ENCODE measurements around the gene PLEKHH3. TPM values are rescaled to one million over a fixed set of nuclear protein-coding genes. Genes with fewer than 3 reads are reported as not detected.
A peak's percentile ranks its signal among the peaks of the same experiment; 100 is the strongest.
"Not testable (repeated sequence)": the region's sequence is repeated elsewhere in the genome, so short reads cannot be mapped to it uniquely, and the experiment has no call there.

The PLEKHH3 gene
- total RNA-seq, 6 experiments from 2014 or later, result 16.4 to 22.4 (median 19.1) TPM

DNA sequence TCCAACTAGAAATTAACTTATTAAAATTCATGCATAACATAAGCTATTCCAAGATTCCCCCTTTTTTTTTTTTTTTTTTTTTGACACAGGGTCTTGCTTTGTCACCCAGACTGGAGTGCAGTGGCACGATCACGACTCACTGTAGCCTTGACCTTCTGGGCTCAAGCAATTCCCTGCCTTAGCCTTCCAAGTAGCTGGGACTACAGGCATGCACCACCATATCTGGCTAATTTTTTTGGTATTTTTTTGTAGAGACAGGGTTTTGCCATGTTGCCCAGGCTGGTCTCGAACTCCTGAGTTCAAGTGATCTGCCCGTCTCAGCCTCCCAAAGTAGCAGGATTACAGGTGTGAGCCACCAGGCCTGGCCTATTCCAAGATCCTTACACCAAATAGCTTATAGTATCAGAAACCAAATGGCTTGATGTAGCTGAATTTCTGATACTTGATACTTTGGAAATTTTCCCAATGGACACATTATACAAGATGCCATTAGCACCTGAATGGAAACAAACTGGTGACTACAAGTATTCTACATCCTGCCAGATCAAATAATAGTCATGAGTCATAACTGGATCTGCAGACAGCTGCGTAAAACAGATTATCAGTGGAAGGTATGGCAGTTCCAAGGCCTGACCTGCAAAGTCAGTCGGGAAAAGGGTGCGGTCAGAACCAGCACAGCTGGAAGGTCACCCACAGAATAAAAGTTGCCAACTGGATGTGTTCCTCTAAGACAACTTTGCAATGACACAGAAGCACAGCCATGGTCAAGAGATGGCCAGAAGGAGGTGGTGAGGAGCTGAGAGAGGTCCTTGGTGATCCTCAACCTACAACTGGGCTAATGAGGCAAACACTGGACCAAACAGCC is 52.8 kb downstream of the PLEKHH3 start:
- no peaks in the 10 kb centered on the region for H3K9me3 Mint-ChIP-seq
- TF ChIP-seq CTCF (IDR thresholded peaks at IDR 0.05), result no peak
- DNase-seq, result no peak
- peaks cover 9% of the 10 kb centered on the region for H3K27me3 Mint-ChIP-seq (ENCODE audit: insufficient read depth)
- H3K36me3 Mint-ChIP-seq (ENCODE audit: low read depth), result no peaks in the 10 kb centered on the region
- H3K4me1 Mint-ChIP-seq (ENCODE audit: low read depth), result no peaks in the 10 kb centered on the region
- no peak overlapping the region for H3K27ac Mint-ChIP-seq
- H3K4me3 Mint-ChIP-seq, result no peak overlapping the region

DNA sequence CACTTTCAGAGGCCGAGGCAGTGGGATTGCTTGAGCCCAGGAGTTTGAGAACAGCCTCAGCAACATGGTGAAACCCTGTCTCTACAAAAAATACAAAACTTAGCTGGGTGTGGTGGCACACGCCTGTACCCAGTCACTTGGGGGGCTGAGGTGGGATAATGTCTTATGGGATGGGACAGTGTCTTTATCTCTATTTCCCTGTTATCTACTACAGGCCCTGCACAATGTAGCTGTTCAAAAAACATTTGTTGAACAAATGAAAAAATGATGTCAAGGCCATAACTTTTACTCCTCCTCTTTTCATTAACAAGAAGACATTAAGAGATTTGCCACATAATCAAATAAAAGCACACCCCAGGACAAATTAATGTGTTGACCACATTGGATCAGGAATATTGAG is 53.5 kb downstream of the PLEKHH3 start:
- Mint-ChIP-seq H3K36me3 (ENCODE audit: low read depth) (no peaks in the 10 kb centered on the region), H3K27ac (no peak overlapping the region), H3K4me3 (no peak overlapping the region), H3K9me3 (no peaks in the 10 kb centered on the region), H3K4me1 (ENCODE audit: low read depth) (peaks cover 6% of the 10 kb centered on the region; the same call in 1 of the 2 replicates), H3K27me3 (ENCODE audit: insufficient read depth) (peaks cover 9% of the 10 kb centered on the region)
- no peak for DNase-seq
- no peak for TF ChIP-seq CTCF (IDR thresholded peaks at IDR 0.05)

- not testable (repeated sequence) for H3K27ac Mint-ChIP-seq
- peaks cover 12% of the 10 kb centered on the region; the same call in 1 of the 2 replicates for H3K4me1 Mint-ChIP-seq (ENCODE audit: low read depth)
These were observed 54.8 kb downstream of the PLEKHH3 start for GRCh38 chr17:42621987-42622386.

DNA sequence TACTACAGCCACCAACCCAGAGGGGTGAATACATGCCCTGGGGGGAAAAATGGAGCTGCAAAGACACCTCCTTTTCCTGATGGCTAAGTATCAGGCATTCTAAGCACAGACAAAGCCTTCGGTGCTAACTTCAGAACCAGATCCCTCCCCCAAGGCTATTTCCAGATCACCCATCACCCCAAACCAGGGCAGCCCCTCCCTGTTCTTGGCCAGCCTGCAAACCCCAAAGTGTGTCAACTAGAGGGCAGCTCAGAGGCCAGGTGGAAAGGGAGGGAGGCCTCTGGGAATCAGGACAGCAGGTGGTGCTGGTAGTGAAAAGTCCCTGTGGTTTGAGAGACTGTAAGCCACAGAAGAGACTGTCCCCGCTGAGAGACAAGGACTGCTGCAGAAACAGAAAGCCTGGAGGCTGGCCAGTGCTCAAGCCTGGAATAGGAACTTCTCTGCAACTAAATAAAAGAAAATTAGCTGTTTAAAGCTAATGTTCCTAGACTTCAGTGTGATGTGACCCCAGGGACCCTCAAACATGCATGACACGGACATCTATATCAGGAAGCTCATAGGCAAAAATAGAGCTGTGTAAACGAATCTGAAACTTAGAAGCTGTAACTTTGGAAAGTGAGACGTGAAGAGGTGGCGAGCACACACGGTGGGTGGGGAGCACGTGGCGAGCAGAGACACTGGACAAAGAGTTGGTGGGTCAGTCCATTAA is 58.2 kb downstream of the PLEKHH3 start:
- H3K9me3 Mint-ChIP-seq, result no peaks in the 10 kb centered on the region
- H3K27me3 Mint-ChIP-seq (ENCODE audit: insufficient read depth), result peaks cover 1% of the 10 kb centered on the region
- peaks cover 12% of the 10 kb centered on the region; the same call in 1 of the 2 replicates for H3K4me1 Mint-ChIP-seq (ENCODE audit: low read depth)
- peak; percentile 21 for DNase-seq
- H3K36me3 Mint-ChIP-seq (ENCODE audit: low read depth), result peaks cover 13% of the 10 kb centered on the region
- H3K4me3 Mint-ChIP-seq, result no peak overlapping the region
- H3K27ac Mint-ChIP-seq, result no peak overlapping the region
- TF ChIP-seq CTCF (IDR thresholded peaks at IDR 0.05), result peak; percentile 41; the same call in 1 of the 2 replicates

More at GRCh38 chr17:42621987-42622386, 54.8 kb downstream of the PLEKHH3 start:
- H3K27me3 Mint-ChIP-seq (ENCODE audit: insufficient read depth); H3K4me3 Mint-ChIP-seq; H3K9me3 Mint-ChIP-seq; H3K36me3 Mint-ChIP-seq (ENCODE audit: low read depth); DNase-seq: not testable (repeated sequence)

GRCh38 chr17:42617956-42618431 is 58.8 kb downstream of the PLEKHH3 start:
- Mint-ChIP-seq H3K27me3 (ENCODE audit: insufficient read depth) (peaks cover 1% of the 10 kb centered on the region), H3K4me3 (no peak overlapping the region), H3K36me3 (ENCODE audit: low read depth) (peaks cover 15% of the 10 kb centered on the region), H3K4me1 (ENCODE audit: low read depth) (peaks cover 12% of the 10 kb centered on the region; the same call in 1 of the 2 replicates), H3K9me3 (no peaks in the 10 kb centered on the region), H3K27ac (no peak overlapping the region)
- no peak for DNase-seq
- TF ChIP-seq CTCF (IDR thresholded peaks at IDR 0.05), result no peak

Small RNA genes lying within 50 kb of the gene (microRNA-seq; reads per million reads assigned to microRNA genes)
- gene MIR6780A, result 3.9 reads per million

Other genes starting within 250 kb of the PLEKHH3 start
- gene ATP6V0A1, start 218.1 kb downstream of the PLEKHH3 start, total RNA-seq (2021; fragmentation: NEBNext Ultra II Directional; extraction: Animal tissue kit (Norgen Biotek cat#: 25700)), result 10 to 100 TPM; 29.6 to 56.7 (median 37.1) TPM
- gene NAGLU, start 140.8 kb downstream of the PLEKHH3 start, total RNA-seq (2021; fragmentation: NEBNext Ultra II Directional; extraction: Animal tissue kit (Norgen Biotek cat#: 25700)), result 10 to 100 TPM; 38.7 to 43.1 (median 39.9) TPM
- 1 to 10 TPM in 4 of 6 experiments, under 1 TPM in 2; 0.66 to 1.5 (median 1.1) TPM for gene HSD17B1, start 124.1 kb downstream of the PLEKHH3 start, total RNA-seq (2021; fragmentation: NEBNext Ultra II Directional; extraction: Animal tissue kit (Norgen Biotek cat#: 25700))
- 10 to 100 TPM; 64.6 to 77.6 (median 71.1) TPM for gene COASY, start 114.8 kb downstream of the PLEKHH3 start, total RNA-seq (2021; fragmentation: NEBNext Ultra II Directional; extraction: Animal tissue kit (Norgen Biotek cat#: 25700))
- gene MLX, start 109.9 kb downstream of the PLEKHH3 start, total RNA-seq (2021; fragmentation: NEBNext Ultra II Directional; extraction: Animal tissue kit (Norgen Biotek cat#: 25700)), result 10 to 100 TPM; 40.7 to 48.3 (median 47.0) TPM
- 10 to 100 TPM in 5 of 6 experiments, 1 to 10 TPM in 1; 7.3 to 18.2 (median 16.0) TPM for gene PSMC3IP, start 99.3 kb downstream of the PLEKHH3 start, total RNA-seq (2021; fragmentation: NEBNext Ultra II Directional; extraction: Animal tissue kit (Norgen Biotek cat#: 25700))
- 10 to 100 TPM; 42.5 to 61.1 (median 48.9) TPM for gene RETREG3, start 67.6 kb downstream of the PLEKHH3 start, total RNA-seq (2021; fragmentation: NEBNext Ultra II Directional; extraction: Animal tissue kit (Norgen Biotek cat#: 25700))
- gene TUBG1, start 67.3 kb downstream of the PLEKHH3 start, total RNA-seq (2021; fragmentation: NEBNext Ultra II Directional; extraction: Animal tissue kit (Norgen Biotek cat#: 25700)), result 100 to 1,000 TPM in 5 of 6 experiments, 10 to 100 TPM in 1; 85.5 to 127 (median 112) TPM
- 10 to 100 TPM; 15.2 to 17.3 (median 16.9) TPM for gene TUBG2, start 17.7 kb downstream of the PLEKHH3 start, total RNA-seq (2021; fragmentation: NEBNext Ultra II Directional; extraction: Animal tissue kit (Norgen Biotek cat#: 25700))
- gene CCR10, start 4.8 kb upstream of the PLEKHH3 start, total RNA-seq (2021; fragmentation: NEBNext Ultra II Directional; extraction: Animal tissue kit (Norgen Biotek cat#: 25700)), result 1 to 10 TPM; 1.7 to 2.9 (median 2.2) TPM
- 10 to 100 TPM; 26.0 to 43.7 (median 37.7) TPM for gene CNTNAP1, start 5.5 kb upstream of the PLEKHH3 start, total RNA-seq (2021; fragmentation: NEBNext Ultra II Directional; extraction: Animal tissue kit (Norgen Biotek cat#: 25700))
- 10 to 100 TPM; 18.3 to 21.2 (median 19.2) TPM for gene EZH1, start 68.0 kb upstream of the PLEKHH3 start, total RNA-seq (2021; fragmentation: NEBNext Ultra II Directional; extraction: Animal tissue kit (Norgen Biotek cat#: 25700))
- 1 to 10 TPM in 3 of 6 experiments, under 1 TPM in 3; 0.40 to 1.3 (median 0.80) TPM for gene RAMP2, start 84.2 kb upstream of the PLEKHH3 start, total RNA-seq (2021; fragmentation: NEBNext Ultra II Directional; extraction: Animal tissue kit (Norgen Biotek cat#: 25700))
- gene VPS25, start 96.5 kb upstream of the PLEKHH3 start, total RNA-seq (2021; fragmentation: NEBNext Ultra II Directional; extraction: Animal tissue kit (Norgen Biotek cat#: 25700)), result 10 to 100 TPM; 79.3 to 94.5 (median 90.5) TPM
- gene WNK4, start 103.6 kb upstream of the PLEKHH3 start, total RNA-seq (2021; fragmentation: NEBNext Ultra II Directional; extraction: Animal tissue kit (Norgen Biotek cat#: 25700)), result 10 to 100 TPM; 22.2 to 33.0 (median 24.3) TPM
- 10 to 100 TPM; 52.8 to 67.3 (median 61.1) TPM for gene COA3, start 121.7 kb upstream of the PLEKHH3 start, total RNA-seq (2021; fragmentation: NEBNext Ultra II Directional; extraction: Animal tissue kit (Norgen Biotek cat#: 25700))
- gene CNTD1, start 121.9 kb upstream of the PLEKHH3 start, total RNA-seq (2021; fragmentation: NEBNext Ultra II Directional; extraction: Animal tissue kit (Norgen Biotek cat#: 25700)), result under 1 TPM in 1 of 6 experiments, not detected in 5; 0.19 TPM
- gene BECN1, start 147.3 kb upstream of the PLEKHH3 start, total RNA-seq (2021; fragmentation: NEBNext Ultra II Directional; extraction: Animal tissue kit (Norgen Biotek cat#: 25700)), result 100 to 1,000 TPM in 3 of 6 experiments, 10 to 100 TPM in 3; 95.6 to 113 (median 99.9) TPM
- gene PSME3, start 156.4 kb upstream of the PLEKHH3 start, total RNA-seq (2021; fragmentation: NEBNext Ultra II Directional; extraction: Animal tissue kit (Norgen Biotek cat#: 25700)), result 100 to 1,000 TPM; 153 to 184 (median 162) TPM
- under 1 TPM; 0.20 to 0.78 (median 0.41) TPM for gene AOC2, start 167.6 kb upstream of the PLEKHH3 start, total RNA-seq (2021; fragmentation: NEBNext Ultra II Directional; extraction: Animal tissue kit (Norgen Biotek cat#: 25700))
- gene AOC3, start 174.2 kb upstream of the PLEKHH3 start, total RNA-seq (2021; fragmentation: NEBNext Ultra II Directional; extraction: Animal tissue kit (Norgen Biotek cat#: 25700)), result under 1 TPM in 4 of 6 experiments, not detected in 2; 0.05 to 0.14 (median 0.06) TPM
- gene G6PC1, start 223.8 kb upstream of the PLEKHH3 start, total RNA-seq (2021; fragmentation: NEBNext Ultra II Directional; extraction: Animal tissue kit (Norgen Biotek cat#: 25700)), result not detected

All from HFFc6 (cell line).